Camera-type eye (tissue), 1 donor: Measurements from ENCODE around the gene AADACL4. TPM values are rescaled to one million over a fixed set of nuclear protein-coding genes. Genes with fewer than 3 reads are reported as not detected.

Experiments used
- total RNA-seq: library from RNA; depleted of rRNA; stranded (reverse); fragments of >200 nt; gene quantifications from one replicate; pipeline ENCODE4 v1.2.3, GENCODE V29; 2014

Gene AADACL4
- not detected for total RNA-seq

DNA sequence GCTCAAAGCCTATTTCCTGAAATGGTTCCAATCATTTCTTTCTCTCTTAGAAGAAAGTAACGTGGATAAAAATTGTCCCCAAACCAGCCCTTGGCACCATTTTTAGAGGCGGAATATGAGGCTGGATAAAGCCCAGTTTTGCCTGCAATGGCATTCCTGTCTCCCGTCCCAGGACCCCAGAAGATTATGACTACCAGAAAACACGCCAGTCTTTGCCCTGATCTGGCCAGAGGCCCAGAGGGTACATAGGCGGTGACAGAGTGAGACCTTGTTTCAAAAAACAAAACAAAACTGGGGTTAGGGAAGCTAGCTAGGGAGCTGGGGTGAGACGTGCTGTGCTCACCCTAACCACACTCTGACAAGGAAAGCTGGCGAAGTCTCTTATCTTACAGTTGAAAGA, at the start of gene AADACL4:
TSS of gene AADACL4 (plus strand) at position 301 of the 400 bp plus-strand sequence. CDS start 462 bp downstream, outside the sequence.

DNA sequence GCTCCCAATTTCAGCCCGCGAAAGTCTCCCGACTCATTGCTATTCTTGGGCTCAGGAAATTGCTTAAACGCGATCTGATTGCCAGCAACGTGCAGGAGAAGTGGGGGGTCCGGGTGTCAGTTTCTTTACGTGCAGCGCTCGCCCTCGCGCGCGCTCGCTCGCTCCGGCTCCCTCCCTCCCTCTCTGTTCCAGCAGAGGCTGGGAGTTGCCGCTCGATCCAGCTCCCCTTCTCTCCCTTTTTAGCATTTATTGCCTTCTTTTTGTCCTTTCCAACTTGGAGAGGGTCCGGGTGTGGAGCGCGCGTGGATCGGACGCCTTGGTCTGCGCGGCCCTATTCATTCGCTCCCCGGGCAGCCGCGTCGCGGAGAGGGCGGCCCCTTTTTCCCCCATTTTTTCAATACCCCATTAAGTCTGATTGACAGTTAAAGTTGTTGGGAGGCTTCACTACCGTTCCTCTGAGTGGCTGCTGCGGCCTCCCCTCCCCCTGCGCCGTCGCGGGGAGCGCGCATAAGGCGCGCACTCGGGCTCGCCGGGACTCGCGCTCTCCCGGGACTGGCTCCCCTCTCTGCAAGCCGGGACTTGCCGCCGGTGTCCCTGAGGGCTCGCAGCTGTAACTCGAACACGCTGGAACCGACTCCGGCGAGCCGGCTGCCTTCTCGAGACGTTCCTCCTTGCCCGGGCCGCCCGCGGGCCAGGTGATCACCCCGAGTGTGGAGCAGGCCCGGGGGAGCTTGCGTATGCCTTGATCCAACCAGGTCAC, 25.8 kb upstream of the AADACL4 start, which contains the start of gene DHRS3:
TSS of gene DHRS3 (minus strand) at position 310 of the 760 bp plus-strand sequence. CDS start 862 bp downstream, outside the sequence.

DNA sequence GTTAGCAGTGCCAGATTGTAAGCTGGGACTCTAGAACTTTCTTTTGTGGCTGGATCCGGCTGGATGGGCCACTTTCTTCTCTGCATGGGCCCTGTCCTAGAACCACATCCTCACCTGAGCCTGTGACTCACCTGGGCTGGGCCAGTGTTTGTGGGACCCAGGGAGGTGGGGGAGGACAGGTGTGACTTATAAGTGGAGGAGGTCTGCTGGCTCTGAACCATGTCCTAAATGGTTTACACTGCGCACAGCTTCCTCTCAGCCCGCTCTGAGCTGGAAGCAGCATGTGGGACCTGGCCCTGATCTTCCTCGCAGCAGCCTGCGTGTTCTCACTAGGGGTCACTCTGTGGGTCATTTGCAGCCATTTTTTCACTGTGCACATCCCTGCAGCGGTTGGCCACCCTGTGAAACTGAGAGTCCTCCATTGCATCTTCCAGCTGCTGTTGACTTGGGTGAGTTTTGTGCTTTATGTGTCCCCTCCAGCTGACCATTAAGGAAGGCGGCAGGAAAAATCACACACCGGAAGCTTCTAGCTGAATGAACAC, 72.1 kb downstream of the AADACL4 start, which contains the start of gene AADACL3:
TSS of gene AADACL3 (plus strand) at position 215 of the 542 bp plus-strand sequence. CDS start at position 282, 67 bp downstream.

Other genes starting within 250 kb of the AADACL4 start
- gene DHRS3, start 25.9 kb upstream of the AADACL4 start, total RNA-seq, result 53.6 TPM
- gene AADACL3, start 72.0 kb downstream of the AADACL4 start, total RNA-seq, result 0.11 TPM
- gene CFAP107, start 102.1 kb downstream of the AADACL4 start, total RNA-seq, result not detected
- gene PRAMEF12, start 129.7 kb downstream of the AADACL4 start, total RNA-seq, result not detected
- gene PRAMEF1, start 147.3 kb downstream of the AADACL4 start, total RNA-seq, result not detected
- gene PRAMEF11, start 187.3 kb downstream of the AADACL4 start, total RNA-seq, result not detected
- not detected for gene HNRNPCL1, start 204.6 kb downstream of the AADACL4 start, total RNA-seq
- gene PRAMEF2, start 213.0 kb downstream of the AADACL4 start, total RNA-seq, result not detected
- not detected for gene PRAMEF4, start 242.1 kb downstream of the AADACL4 start, total RNA-seq